Suprapubic skin (tissue), 4 donors: ENCODE results near the gene CLEC4D.

ENCODE experiments used
- CTCF ChIP-seq, 2 donors: fragments of 200-600 bp in 1 of 2; fragments of 450-650 bp in 1 of 2; sonication (generic) in 1 of 2; IDR thresholded peaks; one replicate each; pipeline ENCODE4 v1.5.1; 2016 to 2019; ENCODE audit warnings: antibody characterized with exemption in 2 of 2, mild to moderate bottlenecking in 1 of 2, moderate library complexity in 1 of 2
- EP300 ChIP-seq: sonication (generic); formaldehyde crosslinking; IDR thresholded peaks from one replicate; pipeline ENCODE4 v1.6.1; 2017; ENCODE audit warnings: antibody characterized with exemption
- POLR2AphosphoS5 ChIP-seq, 3 donors: sonication (generic); formaldehyde crosslinking; IDR thresholded peaks; one replicate each; pipeline ENCODE4 v1.6.1; 2017; ENCODE audit warnings: antibody characterized with exemption in 3 of 3

- TF ChIP-seq CTCF (IDR thresholded peaks at IDR 0.05) = no peak
- TF ChIP-seq EP300 = no peak
- TF ChIP-seq POLR2AphosphoS5 (IDR thresholded peaks at IDR 0.05) = no peak
Measured at GRCh38 chr12:8561011-8561410, 47.7 kb downstream of the CLEC4D start.
